ENCODE measurements around the gene BCL2.

BCL2 gene

GRCh38 chr18:63286926-63287325, 32.6 kb downstream of the BCL2 start:
- no peak for TF ChIP-seq CTCF (IDR thresholded peaks at IDR 0.05; ENCODE audit: borderline replicate concordance, insufficient read depth, low read depth, low read length)
- H3K4me3 ChIP-seq (ENCODE audit: low read depth, low read length) = no peak overlapping the region

GRCh38 chr18:63284827-63285733, 34.5 kb downstream of the BCL2 start:
- H3K4me3 ChIP-seq (ENCODE audit: low read depth, low read length) = no peak overlapping the region
- TF ChIP-seq CTCF (IDR thresholded peaks at IDR 0.05; ENCODE audit: borderline replicate concordance, insufficient read depth, low read depth, low read length) = no peak

DNA sequence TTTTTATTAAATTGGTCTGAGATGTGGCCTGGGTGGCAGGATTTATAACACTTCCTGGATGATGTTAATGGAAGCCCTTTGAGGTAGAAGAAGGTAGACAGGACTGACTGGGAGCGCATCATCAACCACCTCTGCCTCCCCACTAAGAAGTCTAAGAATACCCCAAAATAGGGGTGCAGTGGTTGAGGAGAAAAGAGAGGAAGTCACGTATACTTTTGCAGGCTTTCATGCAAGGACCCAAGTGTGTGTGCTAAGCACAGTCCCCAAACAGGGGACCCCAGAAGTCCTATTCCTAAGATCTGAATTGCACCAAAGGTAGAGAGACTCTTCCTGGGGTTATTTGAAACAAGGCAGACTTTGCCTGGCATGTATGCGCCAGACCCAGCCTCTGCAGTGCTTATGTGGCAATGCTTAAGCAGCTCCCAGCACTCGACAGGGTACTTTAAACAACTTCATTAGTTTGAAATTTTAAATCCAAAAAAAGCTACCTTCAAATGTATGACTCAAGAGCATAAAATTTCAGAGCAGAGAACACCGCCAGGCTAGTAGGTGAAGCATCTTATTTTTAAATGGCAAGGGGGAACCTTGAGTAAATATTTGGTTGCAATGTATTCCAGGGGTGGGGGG, 35.3 kb downstream of the BCL2 start:
- no peak overlapping the region for H3K4me3 ChIP-seq (ENCODE audit: low read depth, low read length)
- TF ChIP-seq CTCF (IDR thresholded peaks at IDR 0.05; ENCODE audit: borderline replicate concordance, insufficient read depth, low read depth, low read length) = no peak

- H3K4me3 ChIP-seq (ENCODE audit: low read depth, low read length) = no peak overlapping the region
- TF ChIP-seq CTCF (IDR thresholded peaks at IDR 0.05; ENCODE audit: borderline replicate concordance, insufficient read depth, low read depth, low read length) = no peak
Measured at GRCh38 chr18:63283305-63284094, 36.1 kb downstream of the BCL2 start.

DNA sequence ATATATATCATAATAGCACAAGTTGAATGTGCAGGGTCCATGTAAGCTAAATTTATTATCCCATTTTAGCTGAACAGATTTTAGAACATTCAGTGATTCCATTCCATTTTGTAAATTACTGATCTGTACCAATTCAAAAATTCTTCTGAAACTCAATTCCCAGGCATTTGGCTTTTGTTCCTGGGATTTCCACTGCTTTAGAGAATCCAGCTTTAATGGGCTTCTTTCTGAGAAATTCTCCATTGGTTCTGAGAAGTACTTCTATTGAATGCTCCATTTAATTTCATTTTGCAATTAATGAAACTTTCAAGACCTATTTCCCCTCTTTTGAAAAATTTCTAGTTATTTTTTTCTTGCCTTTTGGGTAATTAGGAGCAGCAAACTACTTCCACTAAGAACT, 36.8 kb downstream of the BCL2 start:
- H3K4me3 ChIP-seq (ENCODE audit: low read depth, low read length) = no peak overlapping the region
- TF ChIP-seq CTCF (IDR thresholded peaks at IDR 0.05; ENCODE audit: borderline replicate concordance, insufficient read depth, low read depth, low read length) = no peak

DNA sequence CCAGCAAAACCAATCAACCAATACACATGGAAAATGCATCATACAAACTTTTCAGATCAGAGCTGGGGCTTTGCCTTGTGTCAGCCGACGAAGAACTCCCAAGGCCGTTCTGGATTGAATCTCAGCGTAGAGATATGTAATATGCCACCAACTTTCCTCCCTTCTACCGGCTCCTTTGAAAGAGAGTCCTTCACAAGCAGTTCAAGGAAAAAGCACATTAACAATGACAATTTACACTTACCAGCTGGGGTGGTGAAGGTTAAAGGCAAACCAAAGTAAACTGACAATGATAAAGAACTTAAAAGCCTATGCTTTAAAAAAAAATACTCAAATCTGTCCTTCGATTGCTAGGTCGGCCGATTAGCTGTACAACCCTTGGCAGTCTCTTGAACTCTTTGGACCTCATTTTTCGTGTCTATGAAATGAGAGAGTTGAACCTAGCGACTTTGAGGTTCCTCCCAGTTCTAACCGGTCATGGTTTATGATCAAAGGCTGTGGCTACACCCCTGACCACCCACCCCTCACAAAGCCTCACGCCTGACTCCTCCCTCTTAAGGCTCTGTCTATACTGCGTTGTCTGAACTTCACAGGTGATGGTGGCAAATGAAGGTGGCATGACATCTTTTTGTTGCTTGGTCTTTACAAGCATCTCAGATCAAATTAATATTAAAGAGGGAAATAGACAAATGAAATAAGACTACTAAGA, 46.2 kb downstream of the BCL2 start:
- no peak overlapping the region for H3K4me3 ChIP-seq (ENCODE audit: low read depth, low read length)
- no peak for TF ChIP-seq CTCF (IDR thresholded peaks at IDR 0.05; ENCODE audit: borderline replicate concordance, insufficient read depth, low read depth, low read length)

Measured in GM12875 (cell line).